GM19438 (cell line): ENCODE results near the gene MAPK10.
"Not testable (repeated sequence)": the region's sequence is repeated elsewhere in the genome, so short reads cannot be mapped to it uniquely, and the experiment has no call there.

Source experiments
- ATAC-seq: cut with Tn5 transposase; IDR thresholded peaks from one replicate; pipeline ENCODE4 v1.9.1; 2021; ENCODE audit warnings: low read depth; ENCODE audit not compliant: unreplicated experiment

MAPK10 gene

GRCh38 chr4:86117705-86118302 lies 242.0 kb downstream of the MAPK10 start:
- ATAC-seq: no peak

- no peak for ATAC-seq
These were observed 245.3 kb downstream of the MAPK10 start for GRCh38 chr4:86114563-86114962.

- no peak for ATAC-seq
These were observed 251.0 kb downstream of the MAPK10 start for GRCh38 chr4:86108834-86109233.

- no peak for ATAC-seq
These were observed 251.7 kb downstream of the MAPK10 start for GRCh38 chr4:86108137-86108536.

- ATAC-seq: no peak
These were observed 252.7 kb downstream of the MAPK10 start for GRCh38 chr4:86107112-86107511.

GRCh38 chr4:86106475-86106874 lies 253.4 kb downstream of the MAPK10 start:
- no peak for ATAC-seq

GRCh38 chr4:86101841-86102240 lies 258.0 kb downstream of the MAPK10 start:
- ATAC-seq: no peak

GRCh38 chr4:86101410-86101809 lies 258.4 kb downstream of the MAPK10 start:
- ATAC-seq: no peak

- no peak for ATAC-seq
These were observed 259.2 kb downstream of the MAPK10 start for GRCh38 chr4:86100539-86101215.

- no peak for ATAC-seq
These were observed 260.5 kb downstream of the MAPK10 start for GRCh38 chr4:86099348-86099747.

GRCh38 chr4:86098691-86099090 lies 261.2 kb downstream of the MAPK10 start:
- ATAC-seq: no peak

GRCh38 chr4:86096373-86096772 lies 263.5 kb downstream of the MAPK10 start:
- no peak for ATAC-seq

GRCh38 chr4:86092684-86093083 lies 267.2 kb downstream of the MAPK10 start:
- ATAC-seq: no peak

GRCh38 chr4:86091201-86091600 lies 268.7 kb downstream of the MAPK10 start:
- no peak for ATAC-seq

GRCh38 chr4:86089781-86090323 lies 270.0 kb downstream of the MAPK10 start:
- no peak for ATAC-seq

- ATAC-seq: no peak
These were observed 270.8 kb downstream of the MAPK10 start for GRCh38 chr4:86089053-86089452.

GRCh38 chr4:86075796-86076195 lies 284.1 kb downstream of the MAPK10 start:
- ATAC-seq: not testable (repeated sequence)

GRCh38 chr4:86060341-86060740 lies 299.5 kb downstream of the MAPK10 start:
- no peak for ATAC-seq

- ATAC-seq: no peak
These were observed 301.2 kb downstream of the MAPK10 start for GRCh38 chr4:86058621-86059020.

- no peak for ATAC-seq
These were observed 304.0 kb downstream of the MAPK10 start for GRCh38 chr4:86055898-86056297.

GRCh38 chr4:86054286-86055032 lies 305.4 kb downstream of the MAPK10 start:
- no peak for ATAC-seq
